GM21423 (cell line): ENCODE data around the gene SLC24A4.

Experiments used
- ATAC-seq: cut with Tn5 transposase; IDR thresholded peaks from one replicate; pipeline ENCODE4 v1.9.1; 2021; ENCODE audit warnings: mild to moderate bottlenecking, moderate library complexity; ENCODE audit not compliant: unreplicated experiment

SLC24A4 gene

DNA sequence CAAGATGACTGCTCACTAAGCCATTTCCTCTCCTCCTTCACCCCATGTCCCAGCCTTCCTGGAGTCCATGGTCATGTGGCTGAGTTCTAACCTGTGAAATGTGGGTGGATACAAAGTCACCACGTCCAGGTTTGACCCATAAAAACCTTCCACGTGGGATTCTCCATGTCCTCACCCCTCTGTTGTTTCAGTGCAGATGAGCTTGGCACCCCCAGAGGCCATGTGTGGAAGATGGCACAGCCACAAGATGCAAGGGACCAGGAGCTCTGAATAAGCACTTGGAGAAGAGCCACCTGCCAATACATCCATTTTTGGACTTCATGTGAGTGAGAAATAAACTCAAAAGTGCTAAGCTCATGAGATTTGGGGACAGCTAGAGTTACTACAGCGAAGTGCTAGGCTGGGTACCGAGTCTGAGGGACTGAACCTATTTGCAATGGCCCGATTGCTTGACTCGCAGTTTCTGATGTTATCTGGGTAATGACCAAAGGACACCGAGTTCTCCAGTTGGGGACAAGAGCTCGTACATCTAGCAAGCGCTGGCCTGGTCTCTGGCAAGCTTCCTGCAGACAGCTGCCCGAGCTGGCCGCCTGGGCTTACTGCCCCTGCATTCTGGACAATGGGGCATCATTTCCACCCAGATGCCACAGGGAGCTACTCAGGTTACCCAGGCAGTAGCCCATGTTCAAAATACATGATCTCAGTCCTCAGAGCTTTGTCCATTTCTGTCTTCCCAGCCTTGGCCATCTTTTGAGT is 7.7 kb upstream of the SLC24A4 start:
- no peak for ATAC-seq

DNA sequence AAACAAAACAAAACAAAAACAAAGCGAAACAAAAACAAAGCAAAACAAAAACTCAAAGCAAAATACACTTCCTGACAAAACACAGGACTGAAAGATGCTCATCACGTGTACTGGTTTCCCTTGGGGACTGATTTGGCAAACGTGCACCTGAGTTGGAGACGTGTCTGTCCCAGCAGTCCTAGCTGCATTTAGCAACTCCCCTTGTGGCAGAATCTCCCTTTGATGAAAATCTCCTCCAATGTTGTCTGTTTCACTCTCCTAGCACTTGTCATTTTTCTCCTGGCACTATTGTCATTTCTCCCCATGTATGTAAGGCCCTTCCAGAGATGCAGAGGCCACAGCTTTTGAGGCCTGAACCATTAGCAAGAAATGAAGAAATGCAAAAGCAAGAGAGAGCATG is 6.8 kb upstream of the SLC24A4 start:
- no peak for ATAC-seq

DNA sequence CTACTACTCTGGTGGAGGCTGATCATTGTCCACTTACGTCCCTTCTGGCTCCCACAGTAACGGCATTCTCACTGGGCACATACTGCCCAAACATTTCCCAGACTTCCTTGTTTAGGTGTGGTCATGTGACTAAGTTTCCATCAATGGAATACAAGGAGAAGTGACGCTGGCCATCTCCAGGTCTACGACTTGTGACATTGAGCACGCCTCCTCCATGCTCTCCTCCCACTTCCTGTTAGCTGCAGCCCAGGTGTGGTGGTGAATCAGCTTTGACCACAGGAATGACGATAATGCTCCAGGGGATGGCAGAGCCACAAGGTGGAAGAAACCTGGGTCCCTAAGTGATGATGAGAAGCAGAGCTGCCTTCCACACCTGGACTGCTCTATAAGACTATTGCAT is 6.0 kb upstream of the SLC24A4 start:
- no peak for ATAC-seq

DNA sequence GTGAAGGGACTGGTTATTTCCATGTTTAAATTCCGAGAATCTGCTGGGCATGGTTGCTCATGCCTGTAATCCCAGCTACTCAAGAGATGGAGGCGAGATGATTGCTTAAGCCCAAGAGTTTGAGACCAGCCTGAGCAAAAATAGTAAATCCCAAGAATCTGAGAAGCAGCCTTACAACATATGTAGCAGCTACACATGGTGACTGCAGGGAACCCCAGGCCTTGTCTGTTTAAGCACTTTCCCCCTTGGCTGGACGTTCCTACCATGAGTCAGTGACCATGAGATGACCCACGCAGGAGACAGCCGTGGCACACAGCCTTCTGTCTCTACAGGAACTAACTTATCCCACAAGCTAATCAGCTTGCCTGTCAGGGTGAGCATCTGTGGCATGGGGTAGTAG is 5.5 kb upstream of the SLC24A4 start:
- no peak for ATAC-seq

DNA sequence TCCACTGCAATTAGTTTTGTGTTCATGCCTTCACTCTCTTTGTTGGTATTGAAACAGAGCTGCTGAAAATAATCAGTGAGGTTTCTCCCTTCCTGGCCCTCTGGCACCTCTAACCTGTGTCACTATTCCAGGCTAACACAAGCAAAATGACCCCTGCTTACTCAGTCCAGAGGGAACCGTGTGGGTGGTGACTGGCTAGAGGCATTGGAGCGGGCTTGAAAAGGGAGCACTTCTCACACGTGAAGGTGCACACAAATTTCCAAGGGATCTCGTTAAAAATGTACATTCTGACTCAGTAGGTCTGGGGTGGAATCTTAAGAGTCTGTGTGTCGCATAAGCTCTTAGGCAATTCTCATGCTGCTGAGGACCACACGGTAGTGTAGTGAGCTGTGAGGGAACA is 1.3 kb upstream of the SLC24A4 start:
- no peak for ATAC-seq

DNA sequence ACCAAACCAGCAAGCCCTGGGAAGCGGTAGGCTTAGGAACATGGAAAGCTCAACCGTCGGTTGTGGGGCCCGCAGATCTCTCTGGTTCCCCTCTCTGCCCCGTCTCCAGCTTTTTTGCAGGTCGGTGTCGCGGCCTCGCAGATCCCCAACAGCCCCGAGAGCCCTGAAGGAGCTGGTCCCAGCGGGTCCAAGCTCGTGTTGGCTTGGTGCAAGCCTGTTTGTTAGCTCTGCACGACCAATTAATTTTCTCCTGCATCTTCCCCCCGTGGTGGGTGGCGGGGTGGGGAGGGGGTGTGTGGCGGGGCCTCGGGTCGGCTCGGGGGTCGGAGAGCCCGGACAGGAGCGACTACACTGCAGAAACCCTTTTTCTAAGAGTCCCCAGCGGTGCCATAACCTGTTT is 449 bp upstream of the SLC24A4 start:
- no peak for ATAC-seq

DNA sequence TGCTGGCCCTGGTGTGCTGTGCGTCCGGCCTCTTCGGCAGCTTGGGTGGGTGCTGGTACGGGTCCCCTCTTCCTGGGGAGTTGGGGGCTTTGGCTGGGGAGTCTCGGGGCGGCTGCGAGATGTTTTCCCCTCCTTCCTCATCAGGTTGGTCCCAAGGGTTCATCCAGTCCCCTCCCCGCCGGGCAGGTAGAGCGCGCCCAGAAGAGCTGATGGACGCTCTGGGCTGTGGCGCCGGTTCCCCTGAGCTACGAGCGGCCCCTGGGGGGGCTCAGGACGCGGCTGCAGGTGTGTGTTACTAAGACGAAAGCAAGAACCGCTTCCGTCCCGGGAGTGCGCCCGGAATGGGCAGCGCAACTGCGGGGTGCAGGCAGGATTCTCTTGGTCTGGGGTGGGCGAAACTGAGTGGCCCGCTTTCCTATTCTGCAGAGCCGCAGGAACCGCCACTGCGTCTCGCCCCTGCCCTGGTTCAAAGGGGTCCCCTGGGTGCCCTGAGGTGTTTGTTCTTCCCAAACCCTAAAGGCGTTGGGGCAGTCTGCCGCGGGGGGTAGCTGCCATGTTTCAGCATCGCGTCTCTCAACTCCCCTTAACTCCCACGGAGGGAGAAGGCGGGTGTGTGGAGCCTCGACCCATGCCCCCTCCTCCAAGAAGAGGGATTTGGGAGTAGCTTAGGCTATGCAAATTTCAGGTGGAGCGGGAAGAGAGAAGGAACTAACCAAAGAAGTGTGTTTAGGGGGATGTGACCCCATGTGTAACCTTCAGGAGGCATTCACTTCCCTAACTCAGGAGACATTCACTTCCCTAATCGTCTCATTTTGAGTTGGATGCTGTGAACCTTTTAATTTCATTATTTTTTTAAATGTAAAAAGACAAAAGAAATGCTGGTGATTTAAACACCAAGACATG is 1.2 kb downstream of the SLC24A4 start:
- ATAC-seq = no peak

DNA sequence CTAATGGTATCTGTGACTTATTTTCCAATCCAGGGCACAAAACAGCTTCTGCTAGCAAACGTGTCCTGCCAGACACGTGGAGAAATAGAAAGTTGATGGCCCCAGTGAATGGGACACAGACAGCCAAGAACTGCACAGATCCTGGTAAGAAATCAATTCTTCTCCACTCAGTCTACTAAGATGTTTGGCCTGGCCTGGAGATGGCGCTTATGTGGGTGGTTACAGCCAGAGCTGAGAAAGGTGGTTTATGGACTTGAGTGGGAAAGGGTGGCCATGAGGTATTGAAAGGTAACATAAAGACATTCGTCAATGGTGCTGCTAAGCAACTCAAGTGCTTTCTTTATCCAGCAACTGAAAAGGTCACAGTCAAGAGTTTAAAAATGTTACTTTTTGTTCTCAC is 2.9 kb downstream of the SLC24A4 start:
- ATAC-seq = no peak

DNA sequence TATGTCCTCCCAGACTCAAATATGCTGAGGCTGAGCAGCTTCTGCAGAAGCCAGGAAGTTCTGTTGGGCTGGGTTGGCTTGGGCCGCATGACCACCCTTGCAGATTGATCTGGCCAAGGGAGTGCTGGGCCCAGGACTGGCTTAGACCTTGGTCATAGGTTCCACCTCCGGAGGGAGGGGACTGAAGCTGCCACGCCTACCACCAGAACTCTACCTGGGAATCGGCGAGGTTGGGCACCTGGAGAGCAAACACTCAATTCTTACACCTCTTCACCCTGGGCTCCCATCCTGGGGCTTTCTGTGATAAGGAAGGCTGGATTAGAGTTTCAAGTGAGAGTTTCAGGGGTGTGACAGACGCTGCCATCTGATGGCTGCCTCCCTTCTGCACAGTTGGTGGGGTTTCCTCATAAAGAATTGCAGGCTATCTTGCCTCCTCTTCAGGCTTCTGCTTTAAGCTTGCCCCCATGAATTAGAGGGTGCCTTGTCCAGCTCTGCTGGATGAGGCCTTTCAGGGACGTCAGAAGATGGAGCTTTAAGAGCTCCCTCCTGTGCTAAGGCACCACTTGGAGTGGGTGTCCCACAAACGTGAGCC is 5.8 kb downstream of the SLC24A4 start:
- ATAC-seq = no peak

DNA sequence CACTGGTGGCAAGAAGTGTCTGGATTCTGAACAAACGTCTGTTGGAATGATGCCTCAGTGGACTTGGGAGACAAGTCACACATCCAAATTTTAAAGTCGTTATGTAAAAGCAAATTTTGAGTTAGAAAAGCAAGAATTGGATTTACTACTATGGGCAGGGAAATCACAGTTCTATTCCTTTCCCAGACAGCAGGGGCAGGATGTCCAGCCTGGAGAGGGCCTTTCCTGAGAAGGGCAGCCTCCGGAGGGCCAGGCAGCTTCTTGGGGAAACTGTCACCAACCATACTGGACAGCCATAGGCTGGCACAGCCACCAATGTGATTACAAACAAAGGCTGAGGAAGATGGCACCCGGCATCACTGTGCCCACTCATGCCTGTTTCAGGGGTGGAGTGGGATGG is 11.1 kb downstream of the SLC24A4 start:
- no peak for ATAC-seq

DNA sequence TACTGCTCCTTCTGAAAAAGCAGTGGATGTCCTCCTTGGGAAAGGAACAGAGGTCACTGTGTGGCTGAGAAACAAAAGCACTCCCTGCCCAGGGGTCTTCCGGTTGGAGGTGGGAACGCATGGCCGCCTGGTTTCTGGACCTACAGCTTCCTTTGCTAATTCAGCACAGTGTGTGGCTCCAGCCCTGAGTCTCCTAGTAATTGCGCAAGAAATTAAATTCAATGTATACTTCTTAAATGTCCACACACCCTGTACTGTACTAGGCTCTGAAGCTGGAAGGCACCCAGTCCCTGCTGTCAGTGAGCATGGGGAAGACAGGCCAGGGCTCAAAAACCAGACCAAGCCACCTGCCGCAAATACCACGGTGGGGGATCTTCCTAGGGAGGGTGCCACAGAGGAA is 13.4 kb downstream of the SLC24A4 start:
- no peak for ATAC-seq

DNA sequence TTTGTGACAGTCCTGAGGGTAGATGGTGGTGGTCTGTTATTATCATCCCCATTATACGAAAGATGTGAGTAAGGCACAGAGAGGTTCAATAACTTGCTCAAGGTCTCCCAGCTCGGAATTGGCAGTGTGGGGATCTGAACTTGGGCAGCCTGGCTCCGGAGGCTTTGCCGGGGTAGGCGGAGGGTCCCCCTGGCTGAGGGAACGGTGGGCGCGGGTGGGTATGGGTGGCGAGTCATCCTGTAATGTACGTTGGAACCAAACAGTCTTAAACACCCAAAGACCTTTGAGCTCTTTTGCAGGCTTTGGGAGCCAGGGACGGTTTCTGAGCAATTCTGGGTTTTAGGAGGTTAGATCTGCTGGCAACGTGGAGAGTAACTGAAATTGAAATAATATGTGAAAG is 16.5 kb downstream of the SLC24A4 start:
- no peak for ATAC-seq

DNA sequence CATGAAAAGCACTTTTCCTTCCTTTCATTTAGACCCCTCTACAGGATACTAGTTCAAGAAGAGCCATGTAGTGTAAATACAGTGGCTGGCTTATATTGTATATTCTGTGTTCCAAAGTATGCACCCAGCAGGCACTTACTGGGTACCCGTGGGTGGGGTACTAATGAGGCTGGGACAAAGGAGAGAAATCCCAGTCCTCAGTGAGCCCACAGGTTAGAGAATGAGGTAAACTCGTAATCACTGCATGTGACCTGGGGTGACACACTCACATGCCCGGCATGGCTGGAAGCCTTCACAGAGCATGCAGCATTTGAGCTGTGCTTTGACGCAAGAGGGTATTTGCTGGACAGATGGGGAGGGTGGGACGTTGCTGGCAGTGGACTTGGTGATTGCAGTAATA is 17.1 kb downstream of the SLC24A4 start:
- ATAC-seq = no peak

DNA sequence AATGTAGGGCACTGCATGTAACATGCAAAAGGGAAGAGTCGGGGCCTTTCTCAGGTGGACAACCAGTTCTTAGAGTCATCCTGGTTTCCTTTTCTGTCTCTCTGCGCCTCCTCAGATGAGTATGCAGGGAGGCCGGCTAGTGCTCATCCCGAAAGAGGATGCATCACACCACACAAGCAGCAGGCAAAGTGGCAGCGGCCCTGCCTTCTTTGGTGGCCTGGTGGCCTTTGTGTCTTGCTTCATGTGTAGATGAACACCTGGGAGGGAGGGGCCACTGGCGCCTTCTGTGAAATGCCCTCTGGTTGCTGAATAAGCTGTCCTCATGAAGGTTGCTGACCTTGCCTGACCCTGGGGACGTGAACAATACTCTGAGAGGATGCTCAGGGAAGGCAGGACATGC is 18.0 kb downstream of the SLC24A4 start:
- ATAC-seq = no peak

DNA sequence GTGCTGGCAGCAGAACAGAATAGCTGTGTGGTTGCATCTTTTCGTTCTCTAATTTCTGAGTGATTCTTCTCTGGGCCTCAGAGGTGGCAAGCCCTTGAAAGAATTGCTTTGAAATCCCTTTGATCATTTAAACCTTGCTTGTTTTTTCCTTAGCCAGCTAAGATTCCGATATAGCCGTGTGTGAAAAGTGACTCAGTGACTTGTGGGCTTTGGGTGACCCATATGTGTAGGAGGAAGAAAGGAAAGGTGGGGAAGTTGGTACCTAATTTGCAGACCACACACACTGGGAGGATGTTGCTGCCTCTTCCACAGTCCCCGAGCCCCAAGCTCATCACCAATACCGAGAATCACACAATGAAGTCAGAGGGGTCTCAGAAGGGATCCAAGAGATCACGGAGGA is 18.8 kb downstream of the SLC24A4 start:
- ATAC-seq = no peak

DNA sequence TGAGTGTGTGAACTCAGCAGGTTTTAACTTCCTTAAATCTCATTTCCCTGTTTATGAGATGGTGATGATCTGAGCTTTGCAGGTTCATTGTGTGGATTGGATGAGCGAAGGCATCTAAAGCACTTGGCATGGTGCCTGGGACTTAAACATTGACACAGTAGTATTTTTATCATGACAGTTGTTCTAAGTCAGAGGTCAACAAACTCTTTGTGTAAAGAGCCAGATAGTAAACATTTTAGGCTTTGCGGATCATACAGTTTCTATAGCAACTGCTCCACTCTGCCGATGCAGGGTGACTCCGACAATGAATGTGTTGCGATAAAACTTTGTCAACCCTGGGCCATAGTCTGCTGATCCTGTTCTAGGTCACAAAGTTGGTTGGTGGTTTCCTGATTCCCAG is 25.2 kb downstream of the SLC24A4 start:
- no peak for ATAC-seq

DNA sequence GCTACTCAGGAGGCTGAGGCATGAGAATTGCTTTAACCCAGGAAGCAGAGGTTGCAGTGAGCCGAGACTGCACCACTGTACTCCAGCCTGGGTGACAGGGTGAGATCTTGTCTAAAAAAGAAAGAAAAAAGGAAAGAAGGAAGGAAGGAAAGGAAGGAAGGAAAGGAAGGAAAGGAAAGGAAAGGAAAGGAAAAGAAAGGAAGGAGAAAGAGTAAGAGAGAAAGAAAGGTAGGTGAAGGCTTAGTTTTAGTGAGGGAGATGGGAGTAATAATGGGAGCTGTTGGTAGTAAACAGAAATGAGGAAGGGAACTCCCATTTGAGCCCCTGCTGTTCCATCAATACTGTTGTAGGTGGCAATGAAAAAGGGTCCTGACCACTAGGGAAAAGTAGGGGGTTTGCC is 28.8 kb downstream of the SLC24A4 start:
- no peak for ATAC-seq

DNA sequence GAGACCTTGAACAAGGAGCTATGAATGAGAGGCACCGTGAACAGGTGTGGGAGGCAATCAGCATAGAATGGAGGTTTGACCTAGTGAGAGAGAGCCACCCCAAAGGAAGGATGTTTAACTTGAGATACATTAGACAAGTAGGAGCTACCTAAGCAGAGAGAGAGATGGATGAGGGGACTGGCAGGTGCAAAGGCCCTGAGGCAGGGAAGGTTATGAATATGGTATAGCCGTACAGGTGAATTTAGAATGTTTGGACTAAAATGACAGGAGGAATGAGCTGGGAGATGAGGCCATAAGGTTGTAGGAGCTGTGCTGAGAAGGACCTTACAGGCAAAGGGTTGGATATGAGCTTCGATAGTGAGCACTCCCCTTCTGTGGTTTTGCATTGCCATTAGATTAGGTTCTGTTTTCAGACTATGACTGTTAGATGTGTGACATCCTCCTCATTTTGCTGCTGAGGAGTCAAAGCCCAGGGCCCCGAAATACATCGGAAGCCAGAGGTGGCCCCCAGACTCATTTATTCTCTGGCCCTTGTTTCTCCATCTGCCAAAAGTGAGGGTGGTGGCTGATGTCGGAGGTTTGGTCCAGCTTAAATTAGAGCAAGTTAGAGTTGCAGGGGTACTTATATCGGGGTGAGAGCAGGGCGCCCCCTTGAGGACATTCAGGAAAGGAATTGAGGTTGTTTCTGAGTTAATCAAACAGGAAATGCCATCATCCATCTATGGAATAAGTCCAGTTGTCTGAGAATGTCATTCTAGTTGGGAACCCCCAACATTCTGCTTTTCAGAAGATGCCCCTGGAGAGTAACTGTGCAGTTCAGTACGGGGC is 29.4 kb downstream of the SLC24A4 start:
- no peak for ATAC-seq

DNA sequence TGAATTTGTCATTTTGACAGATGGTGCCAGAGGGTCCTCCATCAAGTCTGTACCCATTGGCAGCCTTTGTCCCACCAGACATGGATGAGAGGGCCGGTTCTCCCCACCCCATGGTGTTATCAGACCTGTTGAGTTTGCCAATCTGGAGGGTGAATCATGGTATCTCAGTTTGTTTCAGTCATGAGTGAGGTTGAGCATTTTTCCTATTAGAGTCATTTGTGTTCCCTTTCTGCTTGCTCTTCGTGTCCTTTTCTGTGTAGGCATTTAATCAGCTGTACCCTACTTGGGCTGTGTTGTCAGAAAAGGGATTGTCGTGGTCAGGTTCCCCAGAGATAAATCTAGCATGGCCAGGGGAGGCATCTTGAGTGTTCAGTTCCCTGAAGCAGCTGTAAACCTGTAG is 30.5 kb downstream of the SLC24A4 start:
- no peak for ATAC-seq

DNA sequence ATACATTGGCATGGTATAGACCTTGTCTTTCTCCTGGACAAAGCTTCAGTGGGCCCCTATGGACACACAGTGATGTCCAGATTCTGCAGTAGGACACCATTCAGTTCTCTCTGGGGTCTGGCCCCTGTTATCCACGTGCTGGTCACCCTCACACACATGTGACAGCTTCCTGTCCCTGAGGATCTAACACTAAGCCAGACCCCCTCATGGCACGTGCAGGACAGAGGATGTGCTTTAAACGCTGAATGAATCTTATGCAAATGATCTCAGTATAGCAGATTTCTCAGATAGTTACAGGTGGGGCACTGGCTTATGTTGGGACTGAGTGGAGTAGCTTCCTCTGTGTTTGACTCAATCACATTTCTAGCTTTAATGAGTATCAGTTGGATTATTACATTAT is 33.7 kb downstream of the SLC24A4 start:
- ATAC-seq = no peak
